Esophagus squamous epithelium (tissue), 5 donors: ENCODE data around the gene GPAT3. TPM values are rescaled to one million over a fixed set of nuclear protein-coding genes. Genes with fewer than 3 reads are reported as not detected.
A peak's percentile ranks its signal among the peaks of the same experiment; 100 is the strongest.

Experiments
- DNase-seq: peaks from one replicate; lab custom pipeline; 2025; lab: John Stamatoyannopoulos, UW
- H3K27ac ChIP-seq, 4 donors: fragments of 200-600 bp; sonication (generic); one replicate each; pipeline ENCODE4 v1.5.1; 2016 to 2019; ENCODE audit warnings: mild to moderate bottlenecking in 1 of 4
- H3K27me3 ChIP-seq, 4 donors: fragments of 200-600 bp; sonication (generic); 1 replicate in 3 of 4; 2 replicates in 1 of 4; pipeline versions ENCODE4 v1.5.1 to v1.6.0; 2017 to 2021; ENCODE audit warnings: antibody characterized with exemption in 1 of 4
- H3K36me3 ChIP-seq, 3 donors: fragments of 200-600 bp; sonication (generic); one replicate each; pipeline ENCODE4 v1.5.1; 2016 to 2019
- H3K4me1 ChIP-seq, 3 donors: fragments of 200-600 bp; sonication (generic); one replicate each; pipeline ENCODE4 v1.5.1; 2017 to 2019
- H3K4me3 ChIP-seq, 4 donors: fragments of 200-600 bp; sonication (generic); 1 replicate in 3 of 4; 2 replicates in 1 of 4; pipeline ENCODE4 v1.5.1; 2016 to 2019; ENCODE audit warnings: mild to moderate bottlenecking in 2 of 4, moderate library complexity in 1 of 4
- H3K9me3 ChIP-seq, 3 donors: fragments of 200-600 bp; sonication (generic); one replicate each; pipeline ENCODE4 v1.5.1; 2016 to 2019
- CTCF ChIP-seq, 6 experiments: fragments of 450-650 bp in 4 of 6; fragments of 200-600 bp in 2 of 6; sonication (generic) in 2 of 6; IDR thresholded peaks; one replicate each; pipeline ENCODE4 v1.5.1; 2016 to 2019; ENCODE audit warnings: antibody characterized with exemption in 6 of 6, mild to moderate bottlenecking in 4 of 6, moderate library complexity in 4 of 6
- POLR2A ChIP-seq, 4 donors: fragments of 450-650 bp; IDR thresholded peaks; one replicate each; pipeline ENCODE4 v1.6.1; 2017; ENCODE audit warnings: antibody characterized with exemption in 4 of 4, mild to moderate bottlenecking in 4 of 4, moderate library complexity in 3 of 4
- WGBS, 2 donors: methylation state at CpG; one replicate each; pipeline ENCODE4 v1.1.5; 2018; 5-methylcytosine and 5-hydroxymethylcytosine counted together
- intact Hi-C: fragments of 100-400 bp; cut with DNase I; formaldehyde crosslinking; loops from one replicate; pipeline ENCODE4 v1.15.0; 2022
- total RNA-seq, 4 donors: library from RNA; depleted of rRNA; stranded (reverse); fragments of >200 nt; gene quantifications; one replicate each; pipeline ENCODE4 v1.1.0, GENCODE V29; 2016
- donor health status: DM: yes; HTN: yes; CAD: no.

GPAT3 gene
- total RNA-seq, 4 donors from 2014 or later, result 3.3 to 7.2 (median 4.2) TPM

- no peak for DNase-seq
- Histone ChIP-seq H3K36me3 (no peaks in the 10 kb centered on the region), H3K27me3 (no peaks in the 10 kb centered on the region), H3K4me1 (no peaks in the 10 kb centered on the region), H3K27ac (no peak overlapping the region), H3K9me3 (no peaks in the 10 kb centered on the region), H3K4me3 (no peak overlapping the region)
- 75 to 86% methylated on average over 3 to 4 of the region's 4 CpGs for WGBS, 2 donors
- no peak for TF ChIP-seq POLR2A (IDR thresholded peaks at IDR 0.05)
- TF ChIP-seq CTCF (IDR thresholded peaks at IDR 0.05), result no peak
- intact Hi-C loops, result no loop called here
Measured at GRCh38 chr4:83510442-83510841, 25.5 kb upstream of the GPAT3 start.

DNA sequence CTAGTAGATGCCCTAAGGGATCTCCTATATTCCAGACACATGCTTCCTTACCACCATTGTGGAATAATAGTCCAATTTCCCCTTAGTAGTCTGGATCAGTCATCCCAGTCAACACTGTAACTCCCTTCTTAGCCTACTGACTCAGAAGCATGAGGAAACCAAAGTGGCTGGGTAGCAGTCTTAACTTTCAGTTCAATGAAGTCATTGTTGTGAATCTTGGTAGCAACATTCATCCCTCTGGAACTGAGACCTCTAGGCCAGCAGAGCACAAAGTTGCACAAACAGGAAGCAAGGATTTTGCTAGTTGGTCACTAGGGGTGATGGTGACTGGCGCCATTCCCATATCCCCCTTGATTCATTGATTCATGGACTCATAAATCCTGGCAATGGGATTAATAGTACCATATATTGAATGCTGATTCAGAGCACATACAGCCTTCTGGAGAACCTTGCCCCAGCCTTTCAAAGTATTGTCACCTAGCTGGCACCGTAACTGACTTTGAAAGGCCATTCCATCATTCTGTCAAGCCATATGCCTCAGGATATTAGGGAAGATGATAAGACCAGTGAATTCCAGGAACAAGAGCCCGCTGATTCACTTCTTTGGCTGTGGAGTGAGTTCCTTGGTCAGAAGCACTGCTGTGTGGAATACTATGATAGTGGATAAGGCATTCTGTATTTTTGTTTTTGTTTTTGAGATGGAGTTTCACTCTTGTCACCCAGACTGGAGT lies 19.7 kb upstream of the GPAT3 start:
- TF ChIP-seq CTCF (IDR thresholded peaks at IDR 0.05), result no peak
- no peak for TF ChIP-seq POLR2A (IDR thresholded peaks at IDR 0.05)
- Histone ChIP-seq H3K4me3 (no peak overlapping the region), H3K27ac (no peak overlapping the region), H3K27me3 (no peaks in the 10 kb centered on the region), H3K9me3 (no peaks in the 10 kb centered on the region), H3K36me3 (no peaks in the 10 kb centered on the region), H3K4me1 (no peaks in the 10 kb centered on the region)
- no peak for DNase-seq
- WGBS, 2 donors, result 43 to 53% methylated on average over 2 to 3 of the region's 3 CpGs
- intact Hi-C loops, result no loop called here

GRCh38 chr4:83522239-83522638 lies 13.7 kb upstream of the GPAT3 start:
- no peak for DNase-seq
- Histone ChIP-seq H3K27ac (no peak overlapping the region), H3K4me3 (no peak overlapping the region), H3K27me3 (no peaks in the 10 kb centered on the region), H3K9me3 (no peaks in the 10 kb centered on the region), H3K36me3 (no peaks in the 10 kb centered on the region), H3K4me1 (no peaks in the 10 kb centered on the region)
- intact Hi-C loops, result no loop called here
- WGBS, 2 donors, result 49 to 61% methylated on average over 2 to 3 of the region's 3 CpGs
- TF ChIP-seq CTCF (IDR thresholded peaks at IDR 0.05), result no peak
- no peak for TF ChIP-seq POLR2A (IDR thresholded peaks at IDR 0.05)

DNA sequence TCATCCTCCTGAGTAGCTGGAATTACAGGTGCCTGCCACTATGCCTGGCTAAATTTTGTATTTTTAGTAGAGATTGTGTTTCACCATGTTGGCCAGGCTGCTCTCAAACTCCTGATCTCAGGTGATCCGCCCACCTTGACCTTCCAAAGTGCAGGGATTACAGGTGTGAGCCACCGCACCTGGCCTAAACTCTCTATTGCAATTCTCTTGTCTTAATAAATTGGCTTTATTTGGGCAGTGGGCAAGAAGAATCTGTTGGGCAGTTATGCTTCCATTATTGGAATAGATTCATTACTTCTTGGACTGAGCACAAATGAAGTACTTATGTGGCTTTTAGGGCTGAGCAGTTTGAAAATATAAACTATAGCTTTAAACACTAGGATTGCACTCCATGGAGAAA lies 8.2 kb upstream of the GPAT3 start:
- TF ChIP-seq POLR2A (IDR thresholded peaks at IDR 0.05) (no peak), CTCF (IDR thresholded peaks at IDR 0.05) (no peak)
- Histone ChIP-seq H3K27ac (no peak overlapping the region), H3K4me3 (no peak overlapping the region), H3K4me1 (no peaks in the 10 kb centered on the region), H3K9me3 (peaks cover 0 to 13% (median 11%) of the 10 kb centered on the region in 3 donors), H3K36me3 (no peaks in the 10 kb centered on the region), H3K27me3 (peaks cover 0 to 25% (median 0%) of the 10 kb centered on the region in 4 donors)
- intact Hi-C loops, result no loop called here
- WGBS, 2 donors, result 87 to 91% methylated on average over 2 of the region's 2 CpGs
- DNase-seq, result no peak

GRCh38 chr4:83536362-83537272 lies 709 bp downstream of the GPAT3 start:
- no peaks in the 10 kb centered on the region for H3K9me3 ChIP-seq
- 24 to 29% methylated on average over 13 to 39 of the region's 46 CpGs for WGBS, 2 donors
- H3K4me3 ChIP-seq, result peak overlapping the region; percentile 60 to 89 (median 78)
- intact Hi-C loops, result no loop called here
- H3K27ac ChIP-seq, result peak overlapping the region; percentile 68 to 85 (median 82)
- no peaks in the 10 kb centered on the region for H3K36me3 ChIP-seq
- H3K27me3 ChIP-seq, result peaks cover 0 to 31% (median 0%) of the 10 kb centered on the region in 4 donors
- peaks cover 6 to 24% (median 9%) of the 10 kb centered on the region in 3 donors for H3K4me1 ChIP-seq
- DNase-seq, result no peak
- no peak for TF ChIP-seq CTCF (IDR thresholded peaks at IDR 0.05)
- TF ChIP-seq POLR2A (IDR thresholded peaks at IDR 0.05), result no peak
